GM19035 (cell line): ENCODE data around the gene PASK.
A peak's percentile ranks its signal among the peaks of the same experiment; 100 is the strongest.
"Not testable (repeated sequence)": the region's sequence is repeated elsewhere in the genome, so short reads cannot be mapped to it uniquely, and the experiment has no call there.

Experiments
- ATAC-seq: cut with Tn5 transposase; IDR thresholded peaks from one replicate; pipeline ENCODE4 v1.9.1; 2021; ENCODE audit not compliant: unreplicated experiment

PASK gene

DNA sequence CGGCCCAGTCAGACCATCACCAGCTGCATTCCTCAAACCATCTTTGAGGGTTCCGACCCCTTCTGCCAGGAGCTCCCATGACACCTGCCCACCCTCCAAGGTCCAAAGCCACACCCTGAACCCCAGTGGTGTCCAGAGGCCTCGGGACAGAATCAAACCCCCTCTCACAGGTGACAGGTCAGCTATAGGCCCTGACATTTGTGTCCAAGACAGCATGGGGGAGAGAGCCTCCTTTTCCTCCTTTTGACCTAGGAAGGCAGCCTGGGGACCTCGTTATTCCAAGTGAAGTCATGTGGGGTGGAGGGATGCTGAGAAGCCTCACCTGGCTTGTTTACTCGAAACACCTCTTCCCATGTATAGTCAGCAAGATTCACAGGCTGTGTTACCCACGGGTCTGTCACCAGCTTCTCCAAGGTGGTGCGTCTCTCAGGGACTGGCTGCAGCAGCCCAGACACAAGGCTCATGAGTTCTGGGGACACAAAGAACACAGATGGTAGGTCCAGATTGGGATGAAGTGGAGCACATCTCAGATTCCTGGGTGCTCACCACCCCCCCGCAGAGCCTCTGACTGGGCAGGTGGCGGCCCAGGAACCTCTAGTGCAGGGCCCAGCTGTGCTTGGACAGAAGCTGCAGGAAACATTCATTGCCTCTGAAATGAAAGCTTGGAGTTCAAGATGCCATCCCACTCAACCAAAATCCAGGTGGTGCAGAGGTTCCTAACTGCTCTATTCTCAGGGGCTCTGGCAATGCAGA is 42.1 kb downstream of the PASK start:
- no peak for ATAC-seq

GRCh38 chr2:241105641-241106040 is 43.6 kb downstream of the PASK start:
- ATAC-seq: no peak

GRCh38 chr2:241104611-241105010 is 44.7 kb downstream of the PASK start:
- not testable (repeated sequence) for ATAC-seq

GRCh38 chr2:241103176-241103595 is 46.1 kb downstream of the PASK start:
- no peak for ATAC-seq

- ATAC-seq: peak; percentile 88
These were observed 47.0 kb downstream of the PASK start, which contains the start of gene MTERF4 for GRCh38 chr2:241102239-241102803. TSS of gene MTERF4 (minus strand) at chr2:241102287. CDS start at chr2:241102273, 14 bp downstream.

- ATAC-seq: no peak
These were observed 50.0 kb downstream of the PASK start for GRCh38 chr2:241099246-241099645.

GRCh38 chr2:241096979-241097378 is 52.3 kb downstream of the PASK start:
- peak; percentile 38 for ATAC-seq

DNA sequence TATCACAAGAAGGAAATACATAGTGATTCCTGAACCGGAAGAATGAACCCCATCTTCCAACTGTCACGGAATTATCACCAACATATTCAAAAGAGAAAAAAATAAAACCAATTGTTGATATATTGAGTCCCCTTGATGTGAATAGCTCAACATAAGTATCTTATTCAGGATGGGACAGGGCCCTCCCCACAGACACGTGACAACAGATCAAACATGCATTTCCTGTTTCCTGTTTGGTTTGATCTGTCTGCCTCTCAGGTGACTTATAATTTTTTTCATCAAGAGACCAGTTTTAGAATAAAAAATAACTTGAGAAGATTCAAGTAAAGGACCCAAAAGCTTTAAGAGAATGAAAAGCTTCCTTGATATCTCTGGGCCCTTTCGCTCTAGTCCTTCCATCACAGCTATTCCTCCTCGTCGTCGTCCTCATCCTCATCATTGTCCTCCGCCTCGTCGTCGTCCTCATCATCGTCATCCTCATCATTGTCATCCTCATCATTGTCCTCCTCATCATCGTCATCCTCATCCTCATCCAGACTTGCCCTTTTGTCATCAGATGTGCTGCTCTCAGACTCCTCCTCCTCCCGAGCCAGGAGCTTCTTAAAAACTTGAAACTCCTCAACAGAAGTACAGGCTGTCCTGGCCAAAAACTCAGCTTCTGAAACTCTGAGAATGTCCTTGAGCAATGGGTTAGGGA is 53.5 kb downstream of the PASK start:
- ATAC-seq: no peak

DNA sequence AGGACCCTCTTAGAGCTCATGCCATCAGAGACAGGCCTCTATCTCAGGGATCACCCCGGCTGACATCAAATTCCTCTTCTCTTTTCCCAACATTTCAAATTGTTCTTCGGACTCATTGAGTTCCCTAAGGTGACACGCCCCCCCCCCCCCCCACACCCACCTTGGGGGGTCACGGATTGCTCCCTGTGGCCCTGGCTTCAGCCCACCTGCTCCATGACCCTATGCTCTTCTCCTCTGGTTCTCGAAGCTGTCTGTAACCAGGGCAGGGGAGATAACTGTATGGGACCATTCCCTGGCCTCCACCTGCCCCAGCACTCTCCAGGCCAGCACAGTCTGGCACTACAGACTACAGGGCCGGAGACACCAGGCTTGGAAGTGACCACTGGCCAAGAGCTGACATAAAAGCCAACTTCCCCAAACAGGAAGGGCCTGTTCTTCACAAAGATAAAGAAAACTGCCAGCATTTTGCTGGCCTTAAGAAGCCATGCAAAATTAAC is 54.3 kb downstream of the PASK start:
- no peak for ATAC-seq

- no peak for ATAC-seq
These were observed 55.1 kb downstream of the PASK start for GRCh38 chr2:241094172-241094571.

GRCh38 chr2:241093133-241093781 is 56.0 kb downstream of the PASK start:
- ATAC-seq: not testable (repeated sequence)

DNA sequence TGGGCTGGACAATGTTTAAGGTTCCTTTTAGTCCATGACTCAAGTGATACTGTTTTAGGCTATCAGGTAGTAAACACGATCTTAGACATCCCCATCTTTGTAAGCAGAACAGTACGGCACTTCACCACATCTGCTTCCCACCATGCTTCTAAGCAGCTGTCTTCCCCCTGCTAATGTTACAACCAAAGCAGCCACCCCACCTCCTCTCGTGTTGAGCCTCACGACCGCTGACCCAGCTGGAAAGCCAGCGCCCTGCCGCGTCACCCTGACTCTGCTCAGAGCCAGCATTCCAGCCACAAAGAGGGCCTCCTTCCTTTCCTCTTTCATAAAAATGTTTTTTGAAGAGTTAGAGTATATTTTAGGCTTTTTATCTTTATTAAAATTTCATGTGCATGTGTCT is 56.6 kb downstream of the PASK start:
- ATAC-seq: no peak

- no peak for ATAC-seq
These were observed 57.4 kb downstream of the PASK start for GRCh38 chr2:241091734-241092445.

- no peak for ATAC-seq
These were observed 58.1 kb downstream of the PASK start for GRCh38 chr2:241091201-241091600.

DNA sequence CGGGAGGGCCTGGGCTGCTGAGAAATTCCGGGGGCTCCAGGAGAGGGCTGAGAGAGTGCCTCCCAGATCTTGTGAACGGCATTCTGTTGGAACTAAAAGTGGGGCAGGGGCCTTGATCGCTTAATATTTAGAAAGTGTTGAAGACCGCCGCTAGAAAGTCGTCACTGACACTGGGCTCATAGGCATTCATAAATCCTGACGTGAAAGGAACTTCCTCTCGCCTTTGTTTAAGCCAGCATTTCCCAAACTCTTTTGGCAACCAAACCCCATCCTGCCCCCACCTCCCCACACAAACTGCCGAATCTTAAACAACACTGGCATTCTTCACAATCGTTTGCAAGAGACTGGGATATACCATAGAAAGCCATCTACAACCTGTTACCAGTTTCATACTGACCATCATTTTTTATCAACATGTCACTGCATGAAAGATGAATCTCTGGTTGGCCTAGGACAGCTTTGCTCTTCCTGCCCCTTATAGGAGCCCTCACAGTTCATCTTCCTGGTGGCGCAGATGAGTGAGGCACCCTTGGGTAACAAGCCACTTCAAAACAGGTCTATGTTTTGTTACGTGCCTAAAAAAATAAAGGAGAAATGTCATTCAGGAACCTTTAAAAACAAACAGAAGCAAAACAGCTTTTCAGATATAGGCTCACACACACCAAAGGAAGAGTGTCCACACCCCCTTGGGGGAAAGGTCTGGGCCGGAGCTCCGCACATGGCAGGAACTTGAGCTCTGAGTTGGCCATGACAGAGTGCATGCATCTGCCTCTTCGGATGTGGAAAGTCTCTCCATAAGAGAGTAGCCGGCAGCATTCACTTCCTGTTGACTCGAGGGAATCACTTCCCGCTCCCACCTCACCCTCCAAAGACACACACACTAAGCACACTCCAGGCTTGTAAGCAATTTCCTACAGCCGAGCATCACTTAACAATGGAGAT is 60.2 kb downstream of the PASK start:
- no peak for ATAC-seq

DNA sequence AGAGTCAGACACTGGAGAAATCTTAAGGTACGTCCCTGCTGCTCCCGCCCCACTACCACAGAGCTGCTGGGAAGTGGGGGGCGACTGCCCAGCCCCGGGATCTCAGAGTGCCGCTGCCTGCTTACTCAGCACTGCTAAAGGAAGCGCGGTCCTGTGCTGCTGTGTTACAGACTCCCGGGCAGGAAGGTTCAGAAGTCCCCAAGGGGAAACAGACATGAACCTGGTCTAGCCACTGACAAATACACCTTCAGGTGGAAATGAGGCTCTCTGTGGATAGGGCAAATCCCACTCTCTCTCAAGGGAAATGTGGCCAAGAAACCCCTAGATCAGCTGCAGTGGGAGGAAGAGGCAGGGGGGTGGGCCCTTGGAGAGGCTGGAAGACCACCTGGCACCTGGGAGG is 60.9 kb downstream of the PASK start:
- ATAC-seq: peak; percentile 43

- peak; percentile 70 for ATAC-seq
These were observed 61.6 kb downstream of the PASK start for GRCh38 chr2:241087420-241088268.

- ATAC-seq: no peak
These were observed 64.3 kb downstream of the PASK start for GRCh38 chr2:241084856-241085444.
